Prostate gland (tissue), 2 donors: ENCODE measurements around the gene EIF5.

ENCODE experiments used
- POLR2A ChIP-seq: fragments of 450-650 bp; IDR thresholded peaks from one replicate; pipeline ENCODE4 v1.6.1; 2016; ENCODE audit warnings: antibody characterized with exemption, mild to moderate bottlenecking
- TF ChIP-seq, protein P1 (sequence below), 4 experiments: fragments of 200-600 bp in 2 of 4; fragments of 450-650 bp in 2 of 4; sonication (generic) in 2 of 4; IDR thresholded peaks; 1 replicate in 3 of 4; 2 replicates in 1 of 4; pipeline ENCODE4 v1.5.1; 2016 to 2019; ENCODE audit warnings: antibody characterized with exemption in 4 of 4, mild to moderate bottlenecking in 2 of 4, moderate library complexity in 2 of 4

DNA sequence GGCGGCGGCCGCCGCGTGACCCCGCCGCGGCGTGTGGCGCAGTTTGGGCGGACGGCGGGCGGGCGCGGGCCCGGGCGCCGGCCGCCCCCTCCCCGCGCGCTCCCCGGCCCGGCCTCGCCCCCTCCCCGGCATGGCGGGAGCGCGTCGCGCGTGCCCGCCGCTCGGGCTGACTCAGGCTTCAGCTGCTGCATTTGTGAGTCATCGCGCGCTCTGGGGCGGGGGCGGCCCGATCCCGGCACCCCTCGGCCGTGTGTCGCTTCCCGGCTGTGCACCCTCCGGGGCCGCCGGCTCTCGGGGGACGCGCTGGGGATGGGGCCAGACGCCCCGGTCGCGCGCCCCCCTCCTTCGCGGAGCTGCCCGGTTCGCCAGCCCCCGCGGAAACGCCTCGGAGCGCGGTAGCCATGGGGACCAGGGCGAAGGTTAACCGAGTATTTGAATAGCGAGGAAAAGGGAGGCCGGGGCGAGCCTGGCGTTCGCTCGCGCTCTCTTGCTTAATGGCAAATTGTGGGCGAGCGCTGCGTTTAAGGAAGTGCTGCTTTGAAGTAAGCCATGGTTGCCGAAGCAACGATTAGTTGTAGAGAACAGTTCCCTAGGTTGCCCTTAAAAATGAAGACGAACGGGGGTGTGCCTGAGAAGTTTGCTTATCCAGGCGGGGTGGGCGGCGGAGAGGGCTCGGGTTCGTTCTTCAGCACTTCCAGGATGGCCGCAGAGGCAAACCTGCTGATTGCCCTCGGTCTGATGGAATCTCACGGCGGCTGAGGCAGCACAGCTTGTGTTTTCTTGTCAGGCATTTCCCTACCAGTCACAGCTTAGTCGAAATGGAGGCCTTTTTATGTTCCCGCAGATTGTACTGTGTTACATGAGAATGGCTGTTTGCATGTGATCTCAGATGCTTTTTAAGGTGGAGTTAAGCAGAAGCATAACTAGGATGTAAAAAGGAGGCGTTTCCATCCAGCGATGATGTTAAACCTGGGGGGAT, 896 bp downstream of the EIF5 start:
- TF ChIP-seq, protein P1, sequence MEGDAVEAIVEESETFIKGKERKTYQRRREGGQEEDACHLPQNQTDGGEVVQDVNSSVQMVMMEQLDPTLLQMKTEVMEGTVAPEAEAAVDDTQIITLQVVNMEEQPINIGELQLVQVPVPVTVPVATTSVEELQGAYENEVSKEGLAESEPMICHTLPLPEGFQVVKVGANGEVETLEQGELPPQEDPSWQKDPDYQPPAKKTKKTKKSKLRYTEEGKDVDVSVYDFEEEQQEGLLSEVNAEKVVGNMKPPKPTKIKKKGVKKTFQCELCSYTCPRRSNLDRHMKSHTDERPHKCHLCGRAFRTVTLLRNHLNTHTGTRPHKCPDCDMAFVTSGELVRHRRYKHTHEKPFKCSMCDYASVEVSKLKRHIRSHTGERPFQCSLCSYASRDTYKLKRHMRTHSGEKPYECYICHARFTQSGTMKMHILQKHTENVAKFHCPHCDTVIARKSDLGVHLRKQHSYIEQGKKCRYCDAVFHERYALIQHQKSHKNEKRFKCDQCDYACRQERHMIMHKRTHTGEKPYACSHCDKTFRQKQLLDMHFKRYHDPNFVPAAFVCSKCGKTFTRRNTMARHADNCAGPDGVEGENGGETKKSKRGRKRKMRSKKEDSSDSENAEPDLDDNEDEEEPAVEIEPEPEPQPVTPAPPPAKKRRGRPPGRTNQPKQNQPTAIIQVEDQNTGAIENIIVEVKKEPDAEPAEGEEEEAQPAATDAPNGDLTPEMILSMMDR (IDR thresholded peaks at IDR 0.05), result peak in 1 of 4 experiments; percentile 9
- TF ChIP-seq POLR2A, result peak; percentile 38
